ENCODE measurements around the gene LRRC17. TPM values are rescaled to one million over a fixed set of nuclear protein-coding genes. Genes with fewer than 3 reads are reported as not detected.

Gene LRRC17
- total RNA-seq, 1 donor from 2014 or later = 0.83 TPM

DNA sequence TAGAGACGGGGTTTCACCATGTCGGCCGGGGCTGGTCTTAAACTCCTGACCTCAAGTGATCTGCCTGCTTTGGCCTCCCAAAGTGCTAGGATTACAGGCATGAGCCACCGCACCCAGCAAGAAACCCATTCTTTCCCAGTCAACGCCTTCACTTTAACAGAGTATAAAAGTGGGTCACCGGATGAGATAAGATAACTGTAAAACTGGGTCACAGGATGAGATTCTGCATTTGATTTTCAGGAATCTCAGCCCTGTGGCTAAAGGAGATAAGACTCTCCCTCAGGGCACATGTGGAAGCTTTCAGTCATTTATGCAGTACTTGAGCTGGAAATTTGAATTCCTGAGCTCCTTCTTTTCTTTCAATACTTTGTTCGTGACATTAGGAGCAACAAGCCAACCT is 70.8 kb downstream of the LRRC17 start:
- ATAC-seq = no peak
- no peak for DNase-seq (ENCODE audit: low spot score)

DNA sequence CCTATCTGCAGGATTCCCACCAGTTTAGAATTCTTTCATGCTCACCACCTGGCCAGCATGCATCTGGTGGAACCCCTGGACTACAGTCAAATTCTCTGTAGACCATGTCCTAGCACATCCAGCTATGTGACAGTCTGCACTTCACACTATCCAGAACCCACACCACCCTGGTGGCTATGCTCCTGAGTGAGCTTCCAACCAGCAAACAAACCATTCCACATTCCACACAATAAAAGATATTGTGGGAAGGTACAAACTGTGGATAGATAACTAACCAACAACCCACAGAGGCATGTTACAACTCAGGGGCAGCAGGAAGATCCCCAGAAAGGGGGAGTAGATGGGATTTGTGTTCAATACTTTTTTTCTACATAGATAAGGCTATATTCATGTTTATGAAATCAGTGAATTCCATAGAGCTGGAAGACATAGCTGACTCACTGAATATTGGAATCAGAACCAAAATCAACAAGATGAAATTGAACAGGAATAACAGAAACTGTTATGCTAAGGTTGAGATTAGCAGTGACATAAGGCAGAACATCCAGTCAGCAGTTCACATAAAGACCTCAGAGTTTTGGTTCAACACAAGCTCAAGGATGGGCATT is 72.5 kb downstream of the LRRC17 start:
- no peak for DNase-seq (ENCODE audit: low spot score)

DNA sequence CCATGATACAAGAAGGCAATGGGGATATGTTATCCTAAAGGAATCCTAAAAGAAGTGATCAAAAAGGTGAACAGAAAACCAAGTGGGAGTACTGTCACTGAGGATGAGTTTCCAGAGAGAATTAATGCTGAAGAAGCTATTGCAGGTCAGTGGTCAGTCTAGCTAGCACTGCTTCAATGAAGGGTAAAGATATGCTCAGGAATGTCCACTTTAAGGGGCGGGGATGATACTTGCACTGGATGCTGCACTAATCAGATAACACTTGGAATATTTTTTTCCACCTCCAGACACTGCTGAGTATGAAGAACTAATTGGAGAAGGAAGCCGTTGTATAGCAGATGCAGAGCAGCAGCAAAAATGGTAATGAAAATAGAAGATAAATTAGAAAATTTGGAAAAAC is 75.3 kb downstream of the LRRC17 start:
- ATAC-seq (no peak), DNase-seq (ENCODE audit: low spot score) (no peak)

More for the DNA sequence above, 72.5 kb downstream of the LRRC17 start:
- no peak for ATAC-seq

DNA sequence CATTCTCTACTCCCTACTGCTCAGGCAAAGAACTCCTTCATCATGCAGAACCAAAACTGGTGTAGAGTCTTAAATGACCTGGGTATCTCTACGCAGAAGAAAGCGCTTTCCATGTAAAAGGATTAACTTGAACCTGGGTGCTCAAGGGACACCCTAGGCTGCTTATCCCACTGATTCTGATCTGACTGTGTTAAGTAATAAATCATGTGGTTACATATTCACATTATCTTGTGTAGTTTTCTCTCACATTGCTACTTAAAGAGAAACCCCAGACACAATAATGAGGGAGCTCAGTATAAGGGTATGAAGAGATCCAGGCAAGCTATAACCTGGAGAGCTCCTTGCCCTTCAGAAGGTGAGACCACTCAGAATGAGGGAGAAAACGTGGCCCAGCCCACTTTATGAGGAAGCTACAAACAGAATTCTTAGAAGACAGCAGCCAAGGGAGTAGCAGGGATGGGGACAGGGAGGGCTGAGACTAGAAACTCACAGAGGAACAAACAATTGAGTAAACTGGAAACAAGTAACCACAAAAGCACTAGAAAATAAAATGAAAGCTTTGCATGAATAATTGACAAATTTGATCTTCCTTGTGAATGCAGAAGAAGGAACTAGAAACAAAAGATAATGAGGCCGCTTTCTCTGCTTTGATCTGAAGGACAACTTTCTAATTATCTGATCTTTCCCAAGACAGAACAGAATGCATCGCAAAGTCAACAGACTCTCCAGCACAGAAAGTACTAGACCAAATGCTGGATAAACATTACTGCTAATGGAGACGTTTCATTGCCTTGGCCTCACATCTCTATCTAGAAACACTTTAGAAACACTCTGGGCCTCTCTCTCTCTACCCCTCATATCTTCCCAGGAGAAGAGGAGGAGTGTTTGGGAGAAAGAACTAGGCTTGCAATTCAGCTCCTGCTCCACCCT is 76.1 kb downstream of the LRRC17 start:
- no peak for ATAC-seq
- no peak for DNase-seq (ENCODE audit: low spot score)

- DNase-seq (ENCODE audit: low spot score) = no peak
- ATAC-seq = no peak
Observed at GRCh38 chr7:102990642-102991041, 77.8 kb downstream of the LRRC17 start.

GRCh38 chr7:102991077-102991539 is 78.3 kb downstream of the LRRC17 start:
- DNase-seq (ENCODE audit: low spot score) (no peak), ATAC-seq (no peak)

DNA sequence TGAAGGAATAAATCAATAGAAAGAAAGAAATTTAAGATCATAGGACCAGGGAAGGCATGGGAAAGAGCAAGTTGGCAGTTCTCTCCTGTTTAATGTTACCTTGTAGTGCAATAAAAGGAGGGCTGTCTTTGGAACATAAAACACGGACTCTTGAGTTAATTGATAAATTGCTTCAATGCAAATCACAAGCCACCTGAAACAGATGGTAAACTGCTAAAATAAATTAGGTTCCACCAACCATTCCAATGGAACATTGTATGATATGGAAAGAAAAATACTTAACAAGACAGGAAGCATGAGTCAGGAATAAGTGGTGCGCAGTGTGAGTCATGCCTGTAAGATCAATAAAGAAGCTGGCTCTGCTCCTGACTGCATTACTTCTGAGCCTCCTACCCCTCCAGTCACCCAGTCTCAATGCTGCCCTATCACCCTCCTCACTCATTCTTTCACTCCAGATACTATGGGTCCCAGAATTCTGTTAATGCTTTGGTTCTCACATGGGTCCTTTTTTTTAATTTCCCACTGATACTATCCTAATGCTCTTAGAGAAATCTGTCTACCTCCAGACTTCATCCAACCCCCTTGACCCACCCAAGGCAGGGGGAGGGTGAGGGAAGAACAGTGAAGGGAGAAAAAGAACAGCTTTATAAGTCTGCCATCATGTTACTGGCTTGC is 78.9 kb downstream of the LRRC17 start:
- ATAC-seq (no peak), DNase-seq (ENCODE audit: low spot score) (no peak)

GRCh38 chr7:102992509-102992937 is 79.7 kb downstream of the LRRC17 start:
- ATAC-seq (no peak), DNase-seq (ENCODE audit: low spot score) (no peak)

DNA sequence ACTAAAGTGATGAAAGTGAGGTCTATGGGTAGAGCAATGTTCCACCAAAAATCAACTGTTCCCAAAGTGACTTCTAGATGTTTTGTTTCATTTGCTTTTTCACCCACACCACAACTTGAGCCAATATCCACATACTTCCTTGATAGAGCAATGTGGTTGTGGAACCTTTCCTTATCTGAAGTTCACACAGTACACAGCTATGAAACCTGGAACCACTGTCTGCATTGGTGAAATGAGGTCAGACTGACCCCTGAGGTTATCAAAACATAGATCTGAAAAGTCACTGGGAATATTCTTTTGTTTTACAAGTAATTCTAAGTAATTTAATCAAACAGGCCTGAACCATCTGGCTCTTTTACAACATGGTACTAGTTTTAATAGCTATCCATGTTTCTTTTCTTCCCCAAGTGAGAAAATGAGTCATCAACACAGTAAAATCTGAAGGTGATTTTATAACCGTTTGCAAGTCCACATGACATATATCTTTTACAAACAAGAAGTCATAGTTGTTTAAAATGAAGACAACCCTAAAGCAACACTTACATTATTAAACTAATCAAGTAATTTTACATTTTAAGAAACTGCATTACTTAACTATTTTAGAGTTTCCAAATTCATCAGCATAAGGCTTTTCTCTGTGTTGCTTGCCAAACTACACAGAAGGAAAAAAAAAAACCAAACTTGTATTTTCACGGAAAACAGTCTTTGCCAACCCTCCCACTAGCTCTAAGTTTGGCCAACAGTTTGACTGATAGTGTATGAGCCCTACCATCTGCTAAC is 80.3 kb downstream of the LRRC17 start:
- ATAC-seq (peak; percentile 67), DNase-seq (ENCODE audit: low spot score) (no peak)

GRCh38 chr7:102993718-102994029 is 80.9 kb downstream of the LRRC17 start:
- DNase-seq (ENCODE audit: low spot score) (no peak), ATAC-seq (no peak)

DNA sequence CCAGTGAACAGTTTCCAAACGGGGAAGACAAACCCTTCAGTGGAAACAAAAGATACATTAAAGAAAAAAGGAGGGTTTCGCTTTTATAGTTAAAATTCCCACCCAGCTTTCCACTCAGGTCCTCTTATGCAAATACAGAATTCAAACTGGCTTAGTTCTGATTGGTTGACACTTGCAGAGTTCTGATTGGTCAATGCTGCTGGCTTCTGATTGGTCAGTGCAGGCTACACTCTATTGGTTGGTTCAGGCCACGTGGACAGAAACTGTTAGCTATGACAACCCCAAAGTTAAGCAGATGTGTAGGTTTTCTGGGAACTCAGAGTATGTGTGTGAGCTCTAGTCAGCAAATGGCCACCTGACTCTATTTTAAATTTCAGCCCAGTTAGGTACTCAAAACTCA is 81.8 kb downstream of the LRRC17 start:
- no peak for ATAC-seq
- no peak for DNase-seq (ENCODE audit: low spot score)

Other genes with a start within 250 kb of the LRRC17 start
- gene POLR2J2, start 241.3 kb upstream of the LRRC17 start, total RNA-seq = 3.7 TPM
- 8.2 TPM for gene FAM185A, start 164.0 kb upstream of the LRRC17 start, total RNA-seq
- 0.18 TPM for gene FBXL13, start 161.8 kb downstream of the LRRC17 start, total RNA-seq
- gene ARMC10, start 162.1 kb downstream of the LRRC17 start, total RNA-seq = 15.8 TPM
- 17.2 TPM for gene NAPEPLD, start 236.1 kb downstream of the LRRC17 start, total RNA-seq

Data from left lobe of liver (tissue), 2 donors.